GM19193 (cell line): ENCODE measurements around the gene CACNB1.

Source experiments
- POLR2A ChIP-seq: IDR thresholded peaks from 4 replicates; pipeline ENCODE4 v1.6.1; 2011; ENCODE audit not compliant: insufficient read depth, insufficient read length; ENCODE audit errors: extremely low read depth

CACNB1 gene

GRCh38 chr17:39219647-39220154 is 22.2 kb upstream of the CACNB1 start:
- TF ChIP-seq POLR2A = no peak

DNA sequence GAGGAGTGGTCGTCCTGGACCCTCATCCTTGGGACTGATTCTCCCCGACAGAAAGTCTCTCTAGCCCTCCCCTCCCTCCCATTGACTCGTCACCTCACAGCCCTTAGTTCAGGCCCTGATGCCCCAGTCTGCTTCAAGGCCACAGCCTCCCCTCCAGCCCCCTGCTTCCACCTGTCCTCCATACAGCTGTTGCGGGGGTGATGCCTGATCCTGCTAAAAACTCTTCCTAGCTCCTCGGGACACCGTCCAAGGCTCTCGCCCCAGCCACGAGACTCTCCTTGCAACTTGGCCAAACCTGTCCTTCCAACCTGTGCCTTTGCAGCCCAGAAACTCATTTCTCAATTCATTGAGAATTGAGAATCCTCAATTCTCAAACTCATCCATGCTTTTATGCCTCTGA is 21.4 kb upstream of the CACNB1 start:
- TF ChIP-seq POLR2A = no peak

GRCh38 chr17:39217734-39218369 is 20.4 kb upstream of the CACNB1 start:
- no peak for TF ChIP-seq POLR2A

DNA sequence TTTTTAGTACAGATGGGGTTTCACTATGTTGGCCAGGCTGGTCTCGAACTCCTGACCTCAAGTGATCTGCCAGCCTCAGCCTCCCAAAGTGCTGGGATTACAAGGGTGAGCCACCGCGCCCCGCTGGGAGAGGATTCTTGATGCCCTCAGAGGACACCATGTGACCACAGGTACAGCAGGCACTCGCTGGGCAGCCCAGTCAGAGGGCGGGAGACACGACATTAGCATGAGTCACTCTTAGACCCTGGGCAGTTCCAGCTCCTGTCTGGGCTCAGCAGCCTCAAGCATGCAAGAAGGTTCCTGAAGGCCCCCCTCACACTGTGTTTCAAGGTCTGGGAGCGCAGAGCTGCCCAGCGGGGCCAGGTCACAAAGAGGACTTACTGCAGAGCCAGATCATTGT is 16.4 kb upstream of the CACNB1 start:
- no peak for TF ChIP-seq POLR2A

GRCh38 chr17:39212841-39213480 is 15.5 kb upstream of the CACNB1 start:
- TF ChIP-seq POLR2A = no peak

GRCh38 chr17:39212195-39212810 is 14.8 kb upstream of the CACNB1 start:
- no peak for TF ChIP-seq POLR2A

DNA sequence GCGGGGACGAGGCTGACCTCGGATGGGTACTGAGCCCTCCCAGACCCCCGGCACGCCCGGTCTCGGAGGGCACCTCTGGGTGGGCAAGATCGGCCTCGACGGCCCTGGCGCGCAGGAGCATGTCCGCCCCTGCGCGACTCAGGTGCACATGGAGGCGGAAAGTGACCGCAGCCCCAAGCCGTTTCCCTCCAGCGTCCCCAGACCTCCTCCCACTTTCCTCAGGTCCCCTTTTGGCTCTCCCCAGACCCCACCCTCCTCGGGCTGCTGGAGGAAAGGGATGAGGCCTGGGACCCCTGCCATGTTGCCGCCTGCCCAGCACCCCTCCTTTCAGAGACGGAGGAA is 12.6 kb upstream of the CACNB1 start:
- no peak for TF ChIP-seq POLR2A

DNA sequence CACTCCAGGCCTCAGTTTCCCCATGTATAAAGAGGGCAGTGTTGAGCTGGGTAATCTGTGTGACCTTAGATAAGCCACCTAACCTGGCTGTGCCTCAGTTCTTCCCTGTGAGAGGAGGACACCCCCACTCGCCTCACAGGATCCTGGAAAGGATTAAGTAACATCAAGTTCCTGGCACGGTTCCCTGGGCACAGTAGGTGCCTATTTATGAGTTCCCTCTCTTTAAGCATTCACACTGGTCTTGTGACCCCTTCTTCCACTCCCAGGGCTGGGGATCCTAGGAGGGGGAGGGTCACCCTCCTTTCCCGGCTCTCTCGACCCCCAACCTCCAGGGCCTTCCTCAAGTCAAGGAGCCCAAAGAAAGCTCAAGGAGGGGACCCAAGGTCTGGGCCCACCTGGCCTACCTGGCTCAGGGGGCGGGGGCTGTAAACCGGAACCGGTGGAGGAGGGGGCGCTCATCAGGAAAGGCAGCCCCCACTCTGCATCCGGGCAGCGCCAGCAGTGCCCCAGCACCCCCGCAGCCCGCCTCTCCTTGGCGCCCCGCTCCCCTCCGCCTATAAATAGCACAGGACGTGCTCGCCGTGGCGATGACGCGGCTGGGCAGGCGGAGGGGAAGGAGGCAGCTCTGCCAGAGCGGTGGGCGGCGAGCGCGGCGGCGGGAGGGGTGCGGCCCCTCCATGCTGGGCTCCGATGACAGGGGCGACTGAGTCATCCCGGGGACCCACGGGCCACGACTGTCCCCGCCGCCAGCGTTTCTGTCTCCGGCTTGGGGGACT is 12.0 kb upstream of the CACNB1 start:
- TF ChIP-seq POLR2A = no peak

DNA sequence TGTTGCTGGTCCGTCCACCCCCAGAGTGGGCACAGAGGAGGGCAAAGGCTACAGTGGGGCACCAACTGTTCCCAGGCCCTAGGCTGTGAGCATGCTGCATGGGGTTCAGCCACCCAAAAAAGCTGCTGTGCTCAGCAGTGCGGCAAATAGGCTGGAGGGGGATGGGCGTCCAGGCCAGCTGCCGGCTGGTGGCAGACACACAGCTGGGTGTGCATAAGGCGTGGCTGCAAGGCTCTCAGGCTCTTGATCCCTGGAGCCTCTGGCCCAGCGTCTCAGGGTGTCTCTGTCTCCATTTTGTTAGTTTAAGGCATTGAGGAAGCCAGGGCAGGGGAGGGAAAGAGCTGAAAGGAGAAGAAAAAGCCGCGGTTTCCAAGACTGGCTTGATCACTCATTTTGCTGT is 11.4 kb upstream of the CACNB1 start:
- no peak for TF ChIP-seq POLR2A

- TF ChIP-seq POLR2A = no peak
Measured at GRCh38 chr17:39208136-39208535, 10.7 kb upstream of the CACNB1 start.

DNA sequence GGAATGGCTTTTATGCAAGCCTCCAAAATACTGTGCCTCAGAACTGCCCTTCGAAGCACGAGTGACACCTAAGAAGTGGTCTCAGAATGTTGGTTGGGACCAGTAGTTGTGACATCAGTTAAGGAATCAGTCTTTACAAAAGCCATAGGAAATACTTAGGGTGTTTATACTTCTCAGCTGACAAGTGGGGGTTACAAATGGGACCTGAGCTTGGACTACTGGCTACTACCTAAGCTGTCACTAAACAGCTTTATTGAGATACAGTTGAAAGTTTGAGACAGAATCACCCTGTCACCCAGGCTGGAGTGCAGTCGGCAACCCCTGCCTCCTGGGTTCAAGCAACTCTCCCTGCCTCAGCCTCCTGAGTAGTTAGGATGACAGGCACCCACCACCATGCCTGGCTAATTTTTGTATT is 7.7 kb upstream of the CACNB1 start:
- no peak for TF ChIP-seq POLR2A

- no peak for TF ChIP-seq POLR2A
Measured at GRCh38 chr17:39204245-39204644, 6.8 kb upstream of the CACNB1 start.

- no peak for TF ChIP-seq POLR2A
Measured at GRCh38 chr17:39200957-39201510, 3.6 kb upstream of the CACNB1 start.

DNA sequence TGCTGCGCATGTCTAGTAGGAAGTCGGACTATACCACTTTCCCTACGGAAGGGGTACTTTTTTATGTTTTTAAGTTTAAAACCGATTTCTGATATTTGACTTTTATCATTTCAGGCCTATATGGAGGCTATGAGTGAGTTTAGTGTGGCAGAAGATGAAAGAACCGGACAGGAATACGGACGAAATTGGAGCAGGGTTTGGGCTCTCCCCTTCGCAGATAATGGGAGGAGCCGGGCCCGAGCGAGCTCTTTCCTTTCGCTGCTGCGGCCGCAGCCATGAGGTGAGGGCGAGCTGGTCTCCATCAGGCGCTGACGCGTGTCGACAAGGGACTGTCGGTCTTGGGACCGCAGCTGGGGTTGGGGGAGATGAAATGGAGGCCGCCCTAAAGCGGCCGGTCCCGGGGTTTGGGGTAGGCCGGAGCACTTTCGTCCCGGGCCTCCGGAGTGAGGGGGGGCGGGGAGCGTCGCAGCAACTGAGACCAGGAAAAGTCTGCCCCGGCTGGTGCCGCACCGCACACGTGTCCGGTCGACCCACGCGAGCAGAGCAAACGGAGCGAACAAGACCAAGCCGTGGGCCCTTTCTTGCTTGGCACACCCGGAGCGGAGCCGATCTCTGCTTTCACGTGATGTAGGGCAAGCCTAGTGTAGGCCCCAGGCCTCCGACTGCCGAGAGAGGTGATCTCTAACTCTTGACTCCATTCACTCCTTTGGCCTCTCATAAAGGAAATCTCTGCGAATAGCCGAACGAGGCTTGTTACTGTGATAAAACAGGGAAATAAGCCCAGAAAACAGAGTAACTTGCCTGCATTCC is 2.8 kb upstream of the CACNB1 start, which contains the start of gene RPL19:
Gene RPL19 (plus strand): TSS at position 214 of the 810 bp plus-strand sequence. CDS start 62 bp downstream, at position 276.
- peak; percentile 99 for TF ChIP-seq POLR2A
